HG02759 (cell line): Measurements from ENCODE around the gene ARHGAP12.

ENCODE experiments used
- ATAC-seq: cut with Tn5 transposase; IDR thresholded peaks from one replicate; pipeline ENCODE4 v1.9.1; 2021; ENCODE audit warnings: mild to moderate bottlenecking, moderate library complexity; ENCODE audit not compliant: unreplicated experiment

ARHGAP12 gene

DNA sequence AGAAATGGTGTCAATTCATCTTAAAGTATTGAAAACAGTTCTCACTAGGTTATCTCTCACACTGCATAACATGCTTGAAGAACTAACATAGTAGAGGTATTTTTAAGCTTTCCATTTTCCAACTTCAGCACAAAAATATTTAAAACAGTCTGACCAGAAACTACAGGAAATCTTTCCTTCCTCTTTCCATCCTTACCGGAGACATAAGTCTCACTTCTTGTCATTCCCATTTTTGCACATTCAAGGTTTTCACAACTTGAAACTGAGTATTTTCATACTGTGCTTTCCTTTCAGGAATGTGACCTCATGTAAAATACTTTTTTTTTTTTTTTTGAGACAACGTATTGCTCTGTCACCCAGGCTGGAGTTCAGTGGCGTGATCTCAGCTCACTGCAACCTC lies 45.2 kb downstream of the ARHGAP12 start:
- ATAC-seq: no peak

DNA sequence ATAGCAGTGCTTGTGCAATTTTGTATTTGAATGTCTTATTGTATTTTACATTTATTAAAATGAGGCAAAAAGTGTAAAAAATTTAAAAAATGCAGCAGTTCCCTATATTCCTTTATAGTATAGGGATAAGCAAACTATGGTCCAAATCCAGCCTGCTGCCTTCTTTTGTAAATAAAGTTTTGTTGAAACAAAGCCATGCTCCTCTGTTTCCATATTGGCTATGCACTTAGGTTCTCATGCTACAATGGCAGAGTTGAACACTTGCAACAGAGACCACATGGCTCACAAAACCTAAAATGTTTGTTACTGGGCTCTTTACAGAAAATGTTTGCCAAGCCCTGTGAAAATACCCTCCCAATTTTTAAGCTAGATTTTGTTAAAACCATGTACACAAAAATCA lies 50.1 kb downstream of the ARHGAP12 start:
- no peak for ATAC-seq

DNA sequence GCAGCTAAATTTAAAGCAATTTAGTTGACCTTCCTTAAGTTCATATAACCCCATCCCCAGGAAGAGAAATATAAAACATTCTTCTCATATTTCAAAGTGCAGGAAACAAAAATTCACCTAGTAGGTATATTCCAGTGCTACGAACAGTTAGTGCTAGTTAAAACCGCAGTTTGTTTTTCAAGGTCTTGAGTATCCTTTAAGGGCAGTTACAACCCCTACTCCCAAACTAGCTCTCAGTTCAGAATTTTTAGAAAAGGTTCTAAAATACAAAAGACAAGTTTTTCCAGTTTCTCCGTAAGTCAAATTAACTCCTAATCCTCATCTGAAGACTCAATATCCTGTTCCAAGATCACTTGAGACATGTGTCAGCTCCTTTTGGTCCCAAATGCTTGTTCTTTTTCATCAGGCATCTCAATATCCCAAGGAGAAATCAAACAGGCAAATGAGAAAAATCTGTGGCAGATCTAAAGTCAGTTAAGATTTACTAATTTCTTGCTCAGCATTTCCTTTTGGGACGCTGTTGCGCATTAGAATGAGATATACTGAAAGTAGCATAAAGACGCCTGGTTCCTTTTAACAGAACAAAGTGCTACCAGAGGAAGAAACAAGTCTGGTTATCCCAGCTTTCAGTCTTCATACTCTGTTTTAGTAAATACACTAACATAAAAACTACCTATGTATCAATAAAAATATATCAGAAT lies 51.8 kb downstream of the ARHGAP12 start:
- no peak for ATAC-seq

GRCh38 chr10:31875608-31876007 lies 53.0 kb downstream of the ARHGAP12 start:
- ATAC-seq: peak; percentile 78

- no peak for ATAC-seq
These were observed 54.9 kb downstream of the ARHGAP12 start for GRCh38 chr10:31873724-31874123.

- no peak for ATAC-seq
These were observed 57.2 kb downstream of the ARHGAP12 start for GRCh38 chr10:31871266-31872065.

- no peak for ATAC-seq
These were observed 61.0 kb downstream of the ARHGAP12 start for GRCh38 chr10:31867646-31868045.

- ATAC-seq: no peak
These were observed 62.4 kb downstream of the ARHGAP12 start for GRCh38 chr10:31866118-31866670.

- ATAC-seq: no peak
These were observed 63.7 kb downstream of the ARHGAP12 start for GRCh38 chr10:31864834-31865518.

DNA sequence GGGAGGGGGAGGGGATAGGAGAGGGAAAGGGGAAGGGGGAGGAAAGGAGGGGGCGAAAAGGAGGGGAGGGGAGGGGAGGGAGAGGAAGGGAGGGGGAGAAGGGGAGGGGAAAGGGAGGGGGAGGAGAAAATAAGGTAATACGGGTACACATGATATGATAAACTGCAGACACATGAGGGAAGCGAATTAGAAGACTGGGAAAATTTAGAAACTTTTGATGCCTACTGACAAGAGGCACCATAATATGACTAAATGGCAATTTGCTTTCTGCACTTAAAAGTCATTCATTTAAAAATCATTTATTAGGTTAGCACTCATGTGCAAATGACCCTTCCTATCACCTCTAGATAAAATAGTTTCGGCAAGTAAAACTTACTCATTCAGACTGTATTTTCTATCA lies 73.6 kb downstream of the ARHGAP12 start:
- no peak for ATAC-seq

- no peak for ATAC-seq
These were observed 75.0 kb downstream of the ARHGAP12 start for GRCh38 chr10:31853629-31854028.

GRCh38 chr10:31851216-31851615 lies 77.4 kb downstream of the ARHGAP12 start:
- ATAC-seq: no peak

DNA sequence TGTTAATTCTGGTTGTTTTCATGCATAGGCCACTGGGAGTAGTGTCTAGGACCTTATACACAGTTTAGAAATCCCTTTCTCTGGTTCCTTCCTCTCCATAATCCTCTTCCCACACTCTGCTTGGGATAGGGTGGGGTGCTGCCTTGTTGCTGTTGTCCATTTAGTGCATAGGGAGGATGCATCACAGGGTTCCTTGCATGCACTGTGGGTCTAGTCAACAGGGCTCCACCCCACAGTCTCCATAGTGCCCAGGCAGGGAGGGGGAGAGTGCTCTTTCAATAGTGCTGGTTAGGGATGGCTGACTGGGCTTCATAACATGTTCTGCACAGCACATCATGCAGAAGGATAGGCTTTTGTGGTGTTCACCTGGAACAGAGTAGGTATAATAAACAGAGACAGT lies 81.1 kb downstream of the ARHGAP12 start:
- no peak for ATAC-seq

GRCh38 chr10:31838709-31839108 lies 89.9 kb downstream of the ARHGAP12 start:
- no peak for ATAC-seq

DNA sequence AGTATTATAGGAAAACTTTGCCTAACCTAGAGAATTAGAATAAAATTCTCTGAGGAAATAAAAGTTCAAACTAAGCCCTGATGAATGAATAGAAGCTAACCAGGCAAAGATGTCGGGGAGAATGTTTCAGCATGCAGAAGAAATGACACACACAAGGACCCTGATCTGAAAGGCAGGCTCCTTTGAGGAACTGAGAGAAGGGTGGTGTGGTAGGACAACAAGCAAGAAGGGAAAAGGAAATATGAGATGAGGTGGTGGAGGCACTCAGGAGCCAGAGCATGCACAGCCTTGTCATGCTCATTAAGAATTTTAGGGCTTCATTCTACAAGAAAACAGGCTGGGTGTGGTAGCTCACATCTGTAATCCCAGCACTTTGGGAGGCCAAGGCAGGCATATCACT lies 90.6 kb downstream of the ARHGAP12 start:
- no peak for ATAC-seq

DNA sequence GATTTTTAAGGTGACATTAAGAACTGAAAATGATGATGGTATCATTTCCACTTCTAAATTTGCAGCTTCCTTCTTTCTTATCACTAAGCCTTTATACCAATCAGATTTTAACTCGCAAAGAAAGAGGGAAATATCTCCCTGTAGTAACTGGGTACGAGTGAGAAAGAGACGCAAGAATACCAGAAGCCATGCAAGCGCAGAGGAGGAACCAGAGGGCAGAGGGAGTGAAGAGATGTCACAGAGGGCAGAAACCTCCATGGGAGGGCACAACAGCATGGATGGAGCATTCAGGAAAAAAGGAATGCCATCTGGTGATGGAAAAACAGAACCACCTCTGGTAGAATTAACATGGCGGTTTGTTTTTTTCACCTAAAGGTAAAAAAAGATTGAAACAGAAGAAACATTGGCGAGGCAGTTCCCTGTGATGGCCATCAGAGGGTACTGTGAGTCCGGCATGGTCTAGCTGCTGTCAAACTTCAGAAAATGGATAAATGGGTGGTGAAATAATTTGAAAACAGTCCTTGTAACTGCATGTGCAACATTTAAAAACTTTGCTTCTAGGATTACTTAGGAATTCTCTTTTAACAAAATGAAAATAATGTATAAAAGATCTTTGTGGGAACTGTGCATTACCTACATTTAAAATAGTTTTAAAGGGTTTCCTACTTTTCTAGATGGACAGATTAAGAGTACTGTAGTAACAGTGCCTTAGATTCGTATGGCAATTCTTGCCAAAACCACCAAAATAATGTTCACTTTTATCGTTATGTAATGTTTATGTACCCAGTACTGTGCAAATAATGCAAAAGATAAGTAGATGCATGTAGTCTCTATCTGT lies 91.8 kb downstream of the ARHGAP12 start:
- ATAC-seq: no peak

DNA sequence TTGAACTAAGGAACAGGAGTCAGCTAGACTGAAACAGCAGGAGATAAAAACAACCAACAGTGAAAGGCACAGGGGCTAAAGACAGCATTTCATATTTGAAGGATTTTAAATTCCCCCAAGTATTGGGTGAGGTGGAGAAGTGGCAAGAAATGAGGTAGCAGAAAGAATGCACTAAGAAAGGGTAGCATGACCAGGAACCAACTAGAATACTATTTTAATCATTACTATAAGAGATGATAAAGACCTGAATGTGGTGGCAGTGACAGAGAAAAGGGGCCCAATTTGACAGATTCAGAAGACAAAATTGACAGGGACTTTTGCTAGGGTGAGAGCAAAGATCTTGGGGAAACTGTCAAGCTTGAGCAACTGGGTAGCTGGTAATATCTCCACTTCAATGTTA lies 94.9 kb downstream of the ARHGAP12 start:
- no peak for ATAC-seq

DNA sequence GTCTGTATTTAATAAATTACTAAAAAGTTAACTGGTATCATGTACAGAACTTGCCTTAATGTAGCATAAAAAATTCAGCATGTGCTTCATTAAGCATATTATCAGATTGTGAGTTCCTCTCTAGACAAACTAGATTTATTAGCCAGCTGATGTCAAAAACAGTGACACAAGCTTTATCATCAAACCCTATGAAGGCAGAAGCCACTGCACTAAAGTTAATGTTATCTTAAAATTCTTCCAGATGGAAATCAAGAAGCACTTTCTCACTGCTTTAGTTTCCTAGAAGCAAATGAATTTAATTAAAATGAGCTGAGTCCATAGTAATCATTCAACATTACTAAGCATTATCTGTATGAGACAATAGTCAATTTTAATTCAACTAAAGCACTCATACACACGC lies 96.4 kb downstream of the ARHGAP12 start:
- no peak for ATAC-seq

- ATAC-seq: no peak
These were observed 97.7 kb downstream of the ARHGAP12 start for GRCh38 chr10:31830887-31831286.

- no peak for ATAC-seq
These were observed 98.9 kb downstream of the ARHGAP12 start for GRCh38 chr10:31829776-31830175.

DNA sequence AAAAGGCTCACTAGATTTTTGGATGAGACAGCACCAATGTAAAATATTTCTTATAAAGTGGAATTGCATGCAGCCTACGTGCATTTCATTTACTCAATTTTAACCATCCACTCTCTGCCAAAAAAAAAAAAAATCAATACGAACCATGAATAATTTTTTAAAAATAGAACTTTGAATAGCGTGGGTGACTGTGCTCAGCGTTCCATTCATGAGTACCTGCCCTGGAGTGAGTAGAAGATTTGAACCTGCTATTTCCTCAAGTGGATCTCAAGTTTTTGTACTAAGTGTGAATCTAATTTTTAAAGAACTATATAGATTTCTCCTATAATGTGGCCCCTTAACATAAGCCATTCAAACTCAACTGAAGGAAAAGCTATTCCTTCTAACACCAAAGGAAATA lies 105.3 kb downstream of the ARHGAP12 start:
- no peak for ATAC-seq
